DMS53 treated with DMSO at 0.1 percent for 48 hours (cell line): ENCODE data around the gene PLPPR2.
"Not testable (repeated sequence)": the region's sequence is repeated elsewhere in the genome, so short reads cannot be mapped to it uniquely, and the experiment has no call there.

ENCODE experiments used
- DNase-seq: peaks from one replicate; lab custom pipeline; 2025; ENCODE audit not compliant: unreplicated experiment; lab: John Stamatoyannopoulos, UW

Gene PLPPR2

DNA sequence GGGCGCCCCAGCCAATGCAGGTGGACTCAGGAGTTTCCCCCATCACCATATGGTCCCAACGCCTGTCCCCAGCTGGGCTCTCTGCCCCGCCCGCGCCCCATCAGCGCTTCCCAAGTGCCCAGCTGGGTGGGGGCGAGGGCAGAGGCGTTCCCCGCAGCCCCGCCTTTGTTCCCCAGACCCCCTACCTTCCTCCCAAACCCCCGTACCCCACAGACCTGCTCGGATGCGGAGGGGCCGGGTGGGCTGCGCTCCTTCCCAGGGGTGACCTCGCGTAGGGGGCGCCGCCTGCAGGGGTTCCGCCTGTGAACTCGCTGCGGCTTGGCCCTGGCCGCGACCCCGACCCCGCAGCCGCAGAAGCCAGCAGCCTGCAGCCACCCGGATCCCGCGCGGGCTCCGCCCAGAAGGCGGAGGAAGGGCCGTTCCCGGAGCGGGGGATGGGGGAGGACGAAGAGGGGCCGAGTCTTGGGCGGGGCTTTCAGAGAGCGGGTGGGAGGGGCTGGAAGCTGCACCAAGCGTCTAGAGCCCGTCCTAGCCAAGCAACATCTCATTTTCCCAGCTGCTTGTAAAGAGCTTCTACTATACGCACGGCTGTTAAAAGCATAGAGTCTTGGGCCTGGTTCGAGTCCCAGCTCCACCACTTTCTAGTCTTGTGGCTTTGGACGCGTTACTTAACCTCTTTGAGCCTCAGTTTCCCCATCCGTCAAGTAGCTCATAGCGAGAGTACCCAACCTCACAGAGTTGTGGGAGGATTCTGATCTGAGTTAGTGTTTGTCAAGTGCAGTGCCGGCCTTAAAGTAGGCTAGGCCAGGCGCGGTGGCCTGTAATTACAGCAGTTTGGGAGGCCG, 15.8 kb upstream of the PLPPR2 start, which contains the start of gene RAB3D:
TSS of gene RAB3D (minus strand) at position 404 of the 845 bp plus-strand sequence. CDS start 2,258 bp downstream, outside the sequence.
- DNase-seq: peak; percentile 78

DNA sequence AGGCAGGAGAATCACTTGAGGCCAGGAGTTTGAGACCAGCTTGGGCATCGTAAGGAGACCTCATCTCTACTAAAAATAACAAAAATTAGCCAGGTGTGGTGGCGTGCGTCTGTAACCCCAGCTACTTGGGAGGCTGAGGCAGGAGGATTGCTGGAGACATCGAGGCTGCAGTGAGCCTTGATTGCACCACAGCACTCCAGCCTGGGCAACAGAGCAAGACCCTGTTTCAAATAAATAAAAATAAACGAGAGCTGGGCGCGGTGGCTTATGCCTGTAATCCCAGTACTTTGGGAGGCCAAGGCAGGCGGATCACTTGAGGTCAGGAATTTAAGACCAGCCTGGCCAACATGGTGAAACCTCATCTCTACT, 15.1 kb upstream of the PLPPR2 start:
- not testable (repeated sequence) for DNase-seq

DNA sequence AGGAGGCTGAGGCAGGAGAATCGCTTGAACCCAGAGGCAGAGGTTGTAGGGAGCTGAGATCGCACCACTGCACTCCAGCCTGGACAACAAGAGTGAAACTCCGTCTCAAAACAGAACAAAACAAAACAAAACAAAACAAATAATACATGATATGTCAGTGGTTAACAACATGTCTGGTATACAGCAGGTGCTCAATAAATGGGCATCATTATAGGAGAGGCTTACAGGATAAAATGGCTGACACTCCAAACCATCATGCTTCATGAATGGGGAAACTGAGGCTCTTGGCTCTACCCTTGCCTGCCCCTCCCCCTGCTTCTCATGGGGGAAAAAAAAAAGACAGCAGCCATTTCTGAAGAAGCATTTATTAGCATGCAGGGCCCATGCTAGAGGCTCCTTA, 12.8 kb upstream of the PLPPR2 start:
- DNase-seq: no peak

DNA sequence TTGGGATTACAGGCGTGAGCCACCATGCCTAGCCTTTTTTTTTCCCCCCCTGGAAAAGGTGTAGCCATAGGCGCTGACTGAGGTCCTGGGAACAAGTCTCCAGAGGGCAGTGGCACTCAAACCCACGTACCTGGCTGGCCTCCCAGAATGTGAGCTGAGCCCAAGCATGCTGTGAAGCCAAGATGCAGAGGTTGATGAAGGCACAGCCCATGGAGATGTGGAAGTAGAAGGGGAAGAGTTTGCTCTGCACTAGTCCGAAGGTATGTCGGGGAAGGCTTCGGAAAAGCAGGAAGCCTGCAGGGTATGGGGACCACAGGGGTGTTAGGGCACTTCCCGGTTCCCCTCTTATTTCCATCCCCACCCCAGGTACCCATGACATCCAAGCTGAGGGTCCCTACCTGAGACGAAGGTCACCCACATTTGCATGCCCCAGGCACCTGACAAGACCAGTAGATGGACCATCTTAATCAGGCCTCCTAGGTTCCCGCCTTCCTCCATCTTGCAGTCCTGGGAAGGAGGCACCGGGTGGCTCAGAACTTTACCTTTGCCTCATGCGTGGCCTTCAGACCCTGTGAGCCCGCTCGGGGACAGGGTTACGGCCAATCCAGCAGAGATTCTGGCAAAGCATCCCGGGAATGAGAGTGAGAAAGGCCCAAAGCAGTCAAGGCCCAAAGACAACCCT, 10.0 kb upstream of the PLPPR2 start:
- DNase-seq: no peak

DNA sequence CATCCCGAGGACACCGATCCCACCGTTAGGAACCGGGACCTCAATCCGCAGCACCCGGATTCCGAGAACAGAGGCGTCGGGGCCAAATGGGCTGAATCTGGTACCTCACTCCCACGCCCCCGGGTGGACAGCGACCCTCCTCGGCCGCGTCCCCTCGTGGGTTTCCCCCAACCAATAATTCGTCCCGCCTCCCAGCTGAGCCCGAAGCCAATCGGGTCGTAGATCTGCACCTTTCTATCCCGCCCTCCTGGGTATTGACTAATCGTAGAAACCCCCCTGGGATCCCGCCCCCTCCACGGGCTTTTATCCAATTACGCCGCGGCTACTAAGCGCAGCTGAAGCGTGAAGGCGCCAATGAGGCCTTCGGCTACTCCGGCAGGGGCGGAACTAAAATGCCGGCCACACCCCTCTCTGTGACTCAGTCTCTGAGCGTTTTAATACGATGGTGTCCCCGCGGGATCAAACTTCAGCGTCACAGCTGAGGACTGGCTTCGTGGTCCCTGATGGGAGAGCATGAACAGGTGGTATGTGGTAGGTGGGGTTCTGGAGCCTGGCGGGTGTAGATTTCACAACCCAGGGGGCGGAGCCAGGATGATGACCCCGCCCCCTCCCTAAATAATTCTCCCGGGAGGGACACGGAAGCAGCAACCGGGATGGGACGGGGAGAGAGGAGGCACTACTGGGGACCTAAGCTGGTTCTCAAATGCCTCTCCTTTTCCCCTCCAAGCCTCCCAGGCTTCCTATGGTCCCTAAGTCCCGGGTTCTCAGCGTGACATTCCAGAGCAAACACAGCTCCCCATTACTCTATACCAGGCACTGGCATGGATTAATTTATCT, 8.9 kb upstream of the PLPPR2 start, which contains the start of the genes CCDC159 and TMEM205:
TSS of gene CCDC159 (plus strand) at position 416 of the 837 bp plus-strand sequence. CDS start at position 504, 88 bp downstream.
TSS of gene TMEM205 (minus strand) at position 165 of the 837 bp plus-strand sequence. CDS start 649 bp downstream, outside the sequence.
- DNase-seq: peak; percentile 94

DNA sequence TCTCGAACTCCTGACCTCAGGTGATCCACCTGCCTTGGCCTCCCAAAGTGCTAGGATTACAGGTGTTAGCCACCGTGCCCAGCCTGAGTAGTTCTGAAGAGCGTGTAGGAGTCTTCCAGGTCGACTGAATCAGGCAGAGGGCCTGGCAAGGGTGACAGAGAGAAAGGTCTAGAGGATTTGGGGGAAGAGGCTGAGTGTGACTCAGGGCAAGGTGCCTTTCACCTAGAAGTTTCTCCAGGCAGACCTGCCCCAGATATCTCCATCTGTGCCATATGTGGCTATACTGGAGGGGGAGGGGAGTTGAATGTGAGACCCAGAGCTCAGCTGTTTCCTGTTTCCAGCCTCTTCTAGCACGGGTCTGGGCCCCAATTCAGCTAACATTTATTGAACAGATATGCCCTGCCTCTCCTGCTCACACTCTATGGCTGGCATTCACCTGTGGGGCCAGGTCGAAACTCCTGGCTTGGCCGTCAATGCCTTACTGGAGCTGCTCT, 7.6 kb upstream of the PLPPR2 start:
- no peak for DNase-seq

DNA sequence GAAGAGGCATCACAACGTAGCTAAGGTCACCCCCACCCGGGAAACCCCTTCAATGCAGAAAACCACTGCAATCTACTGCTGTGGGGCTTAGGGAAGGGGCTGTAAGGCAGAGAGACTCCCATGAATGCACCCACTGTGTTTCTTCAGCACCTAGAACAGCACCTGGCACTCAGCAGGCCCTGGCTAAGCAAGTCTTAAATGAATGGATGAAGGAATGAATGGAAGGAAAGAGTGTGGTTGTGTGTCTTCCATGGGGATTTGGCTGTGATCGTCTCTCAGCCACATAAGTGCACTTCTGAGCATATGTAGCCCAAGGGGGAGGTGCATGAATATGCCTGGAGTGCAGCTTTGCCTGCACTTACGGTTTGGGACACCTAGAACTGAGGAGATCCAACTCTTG, 6.1 kb upstream of the PLPPR2 start:
- no peak for DNase-seq

DNA sequence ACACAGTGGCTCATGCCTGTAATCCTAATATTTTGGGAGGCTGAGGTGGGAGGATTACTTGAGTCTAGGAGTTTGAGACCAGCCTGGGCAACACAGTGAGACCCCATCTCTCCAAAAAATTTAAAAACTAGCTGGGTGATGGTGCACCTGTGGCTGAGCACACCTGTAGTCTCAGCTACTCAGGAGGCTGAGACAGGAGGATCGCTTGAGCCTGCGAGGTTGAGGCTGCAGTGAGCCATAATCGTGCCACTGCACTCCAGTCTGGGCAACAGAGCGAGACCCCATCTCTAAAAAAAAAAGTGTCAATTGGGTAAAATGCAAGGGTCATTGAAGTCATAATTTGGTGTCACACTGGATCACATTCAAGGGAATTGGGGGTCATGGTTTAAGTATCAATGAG, 1.1 kb upstream of the PLPPR2 start:
- not testable (repeated sequence) for DNase-seq

DNA sequence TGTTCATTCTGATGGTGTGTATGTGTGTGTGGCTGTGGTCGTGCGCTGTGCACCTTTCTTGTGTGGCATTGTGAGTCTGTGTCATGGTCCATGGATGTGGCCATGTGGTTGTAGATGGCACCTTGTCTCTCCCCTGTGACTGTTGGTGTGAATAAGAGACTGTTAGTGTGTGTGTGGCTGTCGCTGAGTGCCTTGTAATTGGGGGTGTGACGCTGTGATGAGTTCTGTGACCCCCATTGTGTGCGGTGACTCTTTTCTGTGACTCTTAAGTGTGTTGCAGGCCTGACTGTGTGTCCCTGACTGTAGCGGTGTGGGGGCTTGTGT, 804 bp downstream of the PLPPR2 start:
- no peak for DNase-seq

DNA sequence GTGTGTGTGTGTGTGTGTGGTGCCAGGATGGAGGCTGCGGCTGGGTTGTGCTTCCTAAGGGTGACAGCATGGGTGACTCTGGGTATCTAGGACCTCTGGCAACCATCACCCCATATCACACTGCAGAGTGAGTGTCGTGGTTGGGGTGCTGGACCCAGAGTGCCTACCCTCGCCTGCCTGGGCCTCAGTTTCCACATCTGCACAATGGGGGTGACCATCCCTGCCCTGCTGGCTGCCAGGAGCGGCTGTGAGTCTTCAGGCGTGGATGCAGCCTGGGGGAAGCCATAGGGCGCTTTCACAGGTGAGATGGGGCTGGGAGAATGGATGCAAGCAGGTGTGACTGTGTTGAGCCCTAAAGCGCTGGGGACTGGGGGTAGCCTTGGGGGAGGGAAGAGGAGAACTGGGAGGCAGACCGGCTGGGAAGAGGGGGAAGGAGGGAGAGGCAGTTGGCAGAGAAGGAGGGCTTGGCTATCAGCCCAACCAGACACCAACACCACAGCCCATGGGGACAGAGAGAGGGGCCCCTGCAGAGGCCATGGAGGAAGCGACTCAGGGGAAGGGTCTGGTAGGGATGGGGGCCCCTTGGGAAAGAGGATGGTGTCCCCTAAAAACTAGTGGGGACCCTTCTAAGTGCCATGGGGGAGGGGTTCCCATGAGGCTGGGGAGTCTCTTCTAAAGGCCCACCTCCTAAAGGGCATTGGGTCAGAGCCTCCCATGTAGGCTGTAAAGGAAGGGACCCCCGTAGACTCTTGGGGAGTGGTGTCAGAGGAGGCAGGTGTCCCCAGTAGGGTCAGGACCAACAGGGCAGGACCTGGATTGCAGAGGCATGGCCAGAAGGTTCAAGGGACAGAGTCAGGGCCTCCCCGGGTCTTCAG, 1.7 kb downstream of the PLPPR2 start:
- no peak for DNase-seq

DNA sequence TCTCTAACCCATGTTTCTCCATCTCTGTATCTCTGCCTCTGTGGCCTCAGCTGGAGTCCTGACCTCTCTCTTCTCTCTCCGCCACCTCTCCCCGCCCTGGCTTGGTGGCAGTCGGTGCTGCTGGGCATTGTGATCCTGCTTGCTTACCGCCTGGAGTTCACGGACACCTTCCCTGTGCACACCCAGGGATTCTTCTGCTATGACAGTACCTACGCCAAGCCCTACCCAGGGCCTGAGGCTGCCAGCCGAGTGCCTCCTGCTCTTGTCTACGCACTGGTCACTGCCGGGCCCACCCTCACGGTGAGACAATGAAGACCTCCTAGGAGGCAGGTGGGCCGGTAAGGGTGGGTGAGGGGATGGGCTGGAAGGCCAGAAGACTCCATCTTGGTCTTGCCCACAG, 4.2 kb downstream of the PLPPR2 start:
- DNase-seq: no peak

DNA sequence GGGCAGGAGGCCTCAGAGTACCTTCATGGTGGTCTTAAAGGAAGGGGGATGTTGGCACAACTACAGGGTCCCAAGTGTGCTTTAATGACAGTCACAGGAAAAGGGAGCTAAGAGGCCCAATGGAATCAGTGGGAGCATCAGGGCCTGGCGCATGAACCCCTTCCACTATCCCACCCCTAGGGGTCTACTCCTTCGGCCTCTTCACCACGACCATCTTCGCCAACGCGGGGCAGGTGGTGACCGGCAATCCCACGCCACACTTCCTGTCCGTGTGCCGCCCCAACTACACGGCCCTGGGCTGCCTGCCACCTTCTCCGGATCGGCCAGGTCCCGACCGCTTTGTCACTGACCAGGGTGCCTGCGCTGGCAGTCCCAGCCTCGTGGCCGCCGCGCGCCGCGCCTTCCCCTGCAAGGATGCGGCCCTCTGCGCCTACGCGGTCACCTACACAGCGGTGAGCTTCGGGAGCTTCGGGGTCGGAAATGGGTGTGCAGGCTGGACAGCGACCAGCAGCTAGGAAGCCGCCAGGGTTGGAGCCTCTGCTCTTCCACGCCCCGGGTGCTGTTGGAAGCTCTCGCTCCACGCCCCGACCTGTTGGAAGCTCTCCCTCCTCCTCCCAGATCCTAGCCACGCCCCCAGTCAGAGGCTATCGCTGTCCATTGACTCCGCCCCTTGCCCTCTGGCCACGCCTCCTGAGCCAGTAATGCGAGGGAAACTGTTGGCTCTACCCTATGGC, 6.0 kb downstream of the PLPPR2 start:
- no peak for DNase-seq

DNA sequence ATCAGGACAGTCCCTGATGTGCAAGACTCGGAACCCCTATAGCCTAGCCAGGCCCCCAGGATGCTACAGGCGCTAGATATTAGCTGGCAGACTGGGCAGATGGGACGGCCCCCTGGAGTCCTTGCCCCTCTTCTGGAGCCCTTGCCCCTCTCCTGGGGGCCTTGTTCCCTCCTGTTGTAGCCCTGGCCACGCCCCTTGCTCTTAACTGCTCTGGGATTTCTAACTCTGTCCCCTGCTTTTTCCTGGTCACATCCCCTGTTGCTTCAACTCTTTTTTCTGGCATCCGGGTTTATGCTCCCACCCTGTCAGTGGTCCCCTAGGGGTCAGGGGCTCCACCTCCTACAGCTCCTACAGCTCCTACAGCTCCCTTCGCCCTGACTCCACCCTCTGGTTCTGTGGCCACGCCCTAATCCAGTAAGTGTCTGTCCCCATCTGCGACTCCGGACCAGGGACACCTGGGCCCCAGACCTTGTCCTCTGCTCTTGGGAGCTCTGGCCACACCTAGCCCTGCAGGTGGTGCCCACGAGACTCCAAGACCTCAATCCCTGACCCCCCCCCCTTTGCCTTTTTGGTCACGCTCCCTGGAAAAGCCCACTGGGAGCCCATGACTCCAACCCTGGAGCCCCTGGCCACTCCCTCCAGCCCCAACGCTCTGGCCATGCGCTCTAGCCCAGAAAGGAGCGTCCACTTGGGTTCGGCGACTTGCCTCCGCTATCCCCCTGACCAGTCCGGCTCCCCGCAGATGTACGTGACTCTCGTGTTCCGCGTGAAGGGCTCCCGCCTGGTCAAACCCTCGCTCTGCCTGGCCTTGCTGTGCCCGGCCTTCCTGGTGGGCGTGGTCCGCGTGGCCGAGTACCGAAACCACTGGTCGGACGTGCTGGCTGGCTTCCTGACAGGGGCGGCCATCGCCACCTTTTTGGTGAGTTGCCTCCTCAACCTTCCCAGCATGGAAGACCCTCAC, 6.8 kb downstream of the PLPPR2 start:
- no peak for DNase-seq

DNA sequence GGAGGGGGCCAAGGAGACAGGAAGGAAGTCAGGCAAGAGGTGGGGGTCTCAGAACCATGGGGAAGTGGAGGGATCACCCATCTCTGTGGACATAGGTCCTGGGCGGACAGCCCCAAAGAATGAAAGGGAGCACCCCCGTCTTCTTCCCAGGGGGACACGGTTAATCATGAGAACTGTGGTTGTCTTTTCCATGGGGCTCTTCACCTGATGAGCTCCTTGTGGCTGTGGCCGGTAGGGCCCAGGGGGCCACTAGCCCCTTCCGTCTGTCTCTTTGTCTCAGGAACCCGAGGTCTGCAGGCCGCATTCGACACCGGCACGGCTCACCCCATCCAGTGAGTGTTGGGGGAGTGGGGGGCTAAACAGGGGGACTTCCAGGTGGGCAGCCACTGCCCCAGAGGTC, 8.6 kb downstream of the PLPPR2 start:
- DNase-seq: no peak

DNA sequence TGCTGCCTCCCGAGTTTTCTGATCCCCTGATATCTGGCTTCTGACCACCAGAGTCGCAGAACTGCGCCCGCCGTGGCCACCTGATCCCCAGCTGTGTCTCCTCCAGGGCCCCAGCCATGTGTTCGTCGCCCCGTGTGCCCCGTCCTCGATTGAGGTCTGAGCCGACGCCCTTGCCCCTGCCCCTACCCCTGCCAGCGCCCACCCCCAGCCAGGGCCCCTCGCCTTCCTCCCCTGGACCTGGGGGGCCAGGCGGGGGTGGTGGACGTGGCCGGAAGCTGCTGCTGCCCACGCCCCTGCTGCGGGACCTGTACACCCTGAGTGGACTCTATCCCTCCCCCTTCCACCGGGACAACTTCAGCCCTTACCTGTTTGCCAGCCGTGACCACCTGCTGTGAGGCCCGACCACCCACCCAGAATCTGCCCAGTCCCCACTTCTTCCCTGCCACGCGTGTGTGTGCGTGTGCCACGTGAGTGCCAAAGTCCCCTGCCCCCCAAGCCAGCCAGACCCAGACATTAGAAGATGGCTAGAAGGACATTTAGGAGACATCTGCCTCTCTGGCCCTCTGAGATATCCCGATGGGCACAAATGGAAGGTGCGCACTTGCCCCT, 9.2 kb downstream of the PLPPR2 start:
- no peak for DNase-seq

DNA sequence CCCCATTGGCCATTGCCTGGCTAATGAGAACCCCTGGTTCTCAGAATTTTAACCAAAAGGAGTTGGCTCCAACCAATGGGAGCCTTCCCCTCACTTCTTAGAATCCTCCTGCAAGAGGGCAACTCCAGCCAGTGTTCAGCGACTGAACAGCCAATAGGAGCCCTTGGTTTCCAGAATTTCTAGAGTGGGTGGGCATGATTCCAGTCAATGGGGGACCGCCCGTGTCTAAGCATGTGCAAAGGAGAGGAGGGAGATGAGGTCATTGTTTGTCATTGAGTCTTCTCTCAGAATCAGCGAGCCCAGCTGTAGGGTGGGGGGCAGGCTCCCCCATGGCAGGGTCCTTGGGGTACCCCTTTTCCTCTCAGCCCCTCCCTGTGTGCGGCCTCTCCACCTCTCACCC, 9.7 kb downstream of the PLPPR2 start:
- no peak for DNase-seq

DNA sequence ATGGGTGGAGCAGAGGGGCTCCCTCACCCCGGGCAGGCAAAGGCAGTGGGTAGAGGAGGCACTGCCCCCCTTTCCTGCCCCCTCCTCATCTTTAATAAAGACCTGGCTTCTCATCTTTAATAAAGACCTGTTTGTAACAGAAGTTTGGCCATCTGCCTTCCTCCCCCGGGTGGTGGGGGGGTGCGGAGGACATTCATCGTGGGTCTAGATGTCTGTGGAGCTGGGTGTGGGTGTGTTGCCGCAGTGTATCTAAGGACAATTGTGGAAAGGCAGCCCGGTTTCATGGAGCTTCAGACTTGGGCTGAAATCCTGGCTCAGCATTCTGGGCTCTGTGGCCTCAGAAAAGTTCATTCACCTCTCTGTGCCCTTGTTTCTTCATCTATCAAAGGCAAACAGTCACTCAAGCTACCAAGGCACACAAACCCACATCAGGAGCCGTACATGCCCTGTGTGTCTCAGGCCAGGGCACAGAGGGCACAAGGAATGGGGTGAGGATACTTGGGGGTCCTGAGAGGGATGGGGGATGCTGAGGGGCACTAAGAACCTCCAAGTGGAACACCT, 10.4 kb downstream of the PLPPR2 start:
- DNase-seq: no peak

DNA sequence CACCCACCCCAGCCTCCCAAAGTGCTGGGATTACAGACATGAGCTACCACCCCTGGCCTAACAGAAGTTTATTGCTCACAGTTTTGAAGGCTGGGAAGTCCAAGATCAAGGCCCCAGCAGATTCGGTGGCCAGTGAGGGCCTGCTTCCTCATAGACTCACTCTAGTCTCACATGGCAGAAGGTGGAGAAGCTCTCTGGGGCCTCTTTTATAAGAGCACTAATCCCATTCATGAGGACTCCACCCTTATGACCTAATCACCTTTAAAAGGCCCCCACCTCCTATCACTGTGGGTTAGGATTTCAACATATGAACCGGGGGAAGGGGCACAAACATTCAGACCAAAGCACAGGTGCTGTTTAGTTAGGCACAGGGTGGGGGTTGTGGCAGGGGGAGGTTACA, 12.3 kb downstream of the PLPPR2 start:
- no peak for DNase-seq
